Suprapubic skin (tissue), 4 donors: ENCODE data around the gene ANTXR1. TPM values are rescaled to one million over a fixed set of nuclear protein-coding genes. Genes with fewer than 3 reads are reported as not detected.
A peak's percentile ranks its signal among the peaks of the same experiment; 100 is the strongest.
"Not testable (repeated sequence)": the region's sequence is repeated elsewhere in the genome, so short reads cannot be mapped to it uniquely, and the experiment has no call there.

Experiments
- DNase-seq, 2 donors: peaks; one replicate each; pipeline ENCODE4 v3.0.0-alpha.2; 2019; ENCODE audit warnings: low spot score in 2 of 2
- H3K27ac ChIP-seq: fragments of 200-600 bp; sonication (generic); one replicate; pipeline ENCODE4 v1.5.1; 2019
- H3K27me3 ChIP-seq: fragments of 200-600 bp; sonication (generic); one replicate; pipeline ENCODE4 v1.5.1; 2019
- H3K36me3 ChIP-seq: fragments of 200-600 bp; sonication (generic); one replicate; pipeline ENCODE4 v1.5.1; 2019
- H3K4me1 ChIP-seq: fragments of 200-600 bp; sonication (generic); one replicate; pipeline ENCODE4 v1.5.1; 2019
- H3K4me3 ChIP-seq: fragments of 200-600 bp; sonication (generic); one replicate; pipeline ENCODE4 v1.5.1; 2019; ENCODE audit warnings: mild to moderate bottlenecking
- H3K9me3 ChIP-seq: fragments of 200-600 bp; sonication (generic); one replicate; pipeline ENCODE4 v1.5.1; 2019
- CTCF ChIP-seq, 2 donors: fragments of 200-600 bp in 1 of 2; fragments of 450-650 bp in 1 of 2; sonication (generic) in 1 of 2; IDR thresholded peaks; one replicate each; pipeline ENCODE4 v1.5.1; 2016 to 2019; ENCODE audit warnings: antibody characterized with exemption in 2 of 2, mild to moderate bottlenecking in 1 of 2, moderate library complexity in 1 of 2
- EP300 ChIP-seq: sonication (generic); formaldehyde crosslinking; IDR thresholded peaks from one replicate; pipeline ENCODE4 v1.6.1; 2017; ENCODE audit warnings: antibody characterized with exemption
- POLR2A ChIP-seq, 2 donors: fragments of 450-650 bp; IDR thresholded peaks; one replicate each; pipeline ENCODE4 v1.6.1; 2017; ENCODE audit warnings: antibody characterized with exemption in 2 of 2, mild to moderate bottlenecking in 2 of 2, moderate library complexity in 2 of 2
- POLR2AphosphoS5 ChIP-seq, 3 donors: sonication (generic); formaldehyde crosslinking; IDR thresholded peaks; one replicate each; pipeline ENCODE4 v1.6.1; 2017; ENCODE audit warnings: antibody characterized with exemption in 3 of 3
- WGBS: methylation state at CpG from one replicate; pipeline ENCODE4 v1.1.5; 2018; 5-methylcytosine and 5-hydroxymethylcytosine counted together
- total RNA-seq, 4 donors: library from RNA; depleted of rRNA; stranded (reverse); fragments of >200 nt; gene quantifications; one replicate each; pipeline ENCODE4 v1.1.0, GENCODE V29; 2016

ANTXR1 gene
- total RNA-seq, 4 donors from 2014 or later: 35.5 to 111 (median 66.6) TPM

DNA sequence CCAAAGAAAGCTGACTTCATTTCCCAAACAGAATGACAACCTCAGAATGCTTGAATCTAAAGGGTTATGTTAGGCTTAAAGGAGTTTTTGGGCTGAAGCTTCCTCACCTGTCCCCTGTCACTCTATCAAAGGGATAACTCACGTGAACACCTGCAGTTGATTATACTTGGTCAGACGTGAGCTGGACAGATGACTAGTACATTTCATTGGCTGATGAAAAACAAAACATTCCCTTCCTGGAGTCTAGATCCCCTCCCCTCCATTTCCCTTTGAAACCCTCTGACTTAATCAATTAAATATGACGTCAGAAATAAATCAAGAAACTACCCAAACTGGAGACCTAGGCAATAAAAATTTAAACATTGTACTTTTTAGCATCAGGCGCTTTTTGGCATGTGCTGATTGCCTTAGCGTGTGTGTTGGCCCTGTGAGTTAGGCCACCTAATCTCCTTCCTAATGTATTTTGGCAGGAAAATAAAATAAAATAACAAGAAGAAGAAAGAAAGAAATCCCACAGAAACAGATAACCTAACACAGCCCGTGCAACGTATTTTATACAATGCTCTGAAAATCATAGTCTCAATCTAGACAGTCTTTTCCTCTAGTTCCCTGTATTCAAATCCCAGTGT is 159.0 kb downstream of the ANTXR1 start:
- no peak overlapping the region for H3K4me3 ChIP-seq
- H3K9me3 ChIP-seq: no peaks in the 10 kb centered on the region
- H3K36me3 ChIP-seq: no peaks in the 10 kb centered on the region
- H3K27me3 ChIP-seq: no peaks in the 10 kb centered on the region
- DNase-seq: no peak
- TF ChIP-seq POLR2A (IDR thresholded peaks at IDR 0.05) (no peak), CTCF (IDR thresholded peaks at IDR 0.05) (no peak), EP300 (no peak), POLR2AphosphoS5 (IDR thresholded peaks at IDR 0.05) (no peak)
- peaks cover 49% of the 10 kb centered on the region for H3K4me1 ChIP-seq
- WGBS: 84% methylated on average over 7 of the region's 7 CpGs
- H3K27ac ChIP-seq: no peak overlapping the region

GRCh38 chr2:69173706-69174105 is 160.7 kb downstream of the ANTXR1 start:
- no peaks in the 10 kb centered on the region for H3K9me3 ChIP-seq
- no peak for DNase-seq
- no peak overlapping the region for H3K4me3 ChIP-seq
- 94% methylated on average over 1 of the region's 1 CpG for WGBS
- H3K27me3 ChIP-seq: no peaks in the 10 kb centered on the region
- peaks cover 54% of the 10 kb centered on the region for H3K4me1 ChIP-seq
- H3K36me3 ChIP-seq: no peaks in the 10 kb centered on the region
- TF ChIP-seq POLR2A (IDR thresholded peaks at IDR 0.05): no peak
- no peak overlapping the region for H3K27ac ChIP-seq

DNA sequence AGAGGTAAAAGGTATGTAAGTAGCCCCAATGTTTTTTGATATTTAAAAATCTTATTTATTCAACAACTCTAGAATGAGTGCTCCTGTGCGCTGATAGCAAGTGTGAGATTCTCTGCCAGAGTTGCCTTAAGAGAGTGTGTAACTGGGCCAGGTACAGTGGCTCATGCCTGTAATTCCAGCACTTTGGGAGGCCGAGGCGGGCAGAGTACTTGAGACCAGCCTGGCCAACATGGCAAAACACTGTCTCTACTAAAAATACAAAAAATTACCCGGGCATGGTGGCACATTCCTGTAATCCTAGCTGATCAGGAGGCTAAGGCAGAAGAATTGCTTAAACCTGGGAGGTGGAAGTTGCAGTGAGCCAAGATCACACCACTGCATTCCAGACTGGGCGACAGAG is 161.2 kb downstream of the ANTXR1 start:
- not testable (repeated sequence) for H3K27ac ChIP-seq, H3K9me3 ChIP-seq, H3K36me3 ChIP-seq, H3K27me3 ChIP-seq, H3K4me3 ChIP-seq, DNase-seq
- H3K4me1 ChIP-seq: peaks cover 51% of the 10 kb centered on the region
- 91% methylated on average over 5 of the region's 5 CpGs for WGBS

GRCh38 chr2:69175790-69176715 is 163.1 kb downstream of the ANTXR1 start:
- no peaks in the 10 kb centered on the region for H3K27me3 ChIP-seq
- WGBS: 86% methylated on average over 7 of the region's 7 CpGs
- TF ChIP-seq POLR2A (IDR thresholded peaks at IDR 0.05): no peak
- no peak for TF ChIP-seq EP300
- TF ChIP-seq POLR2AphosphoS5 (IDR thresholded peaks at IDR 0.05): no peak
- no peak for TF ChIP-seq CTCF (IDR thresholded peaks at IDR 0.05)
- no peak for DNase-seq
- peak overlapping the region; percentile 89 for H3K27ac ChIP-seq
- H3K4me3 ChIP-seq: no peak overlapping the region
- no peaks in the 10 kb centered on the region for H3K9me3 ChIP-seq
- peaks cover 39% of the 10 kb centered on the region for H3K4me1 ChIP-seq
- H3K36me3 ChIP-seq: no peaks in the 10 kb centered on the region

DNA sequence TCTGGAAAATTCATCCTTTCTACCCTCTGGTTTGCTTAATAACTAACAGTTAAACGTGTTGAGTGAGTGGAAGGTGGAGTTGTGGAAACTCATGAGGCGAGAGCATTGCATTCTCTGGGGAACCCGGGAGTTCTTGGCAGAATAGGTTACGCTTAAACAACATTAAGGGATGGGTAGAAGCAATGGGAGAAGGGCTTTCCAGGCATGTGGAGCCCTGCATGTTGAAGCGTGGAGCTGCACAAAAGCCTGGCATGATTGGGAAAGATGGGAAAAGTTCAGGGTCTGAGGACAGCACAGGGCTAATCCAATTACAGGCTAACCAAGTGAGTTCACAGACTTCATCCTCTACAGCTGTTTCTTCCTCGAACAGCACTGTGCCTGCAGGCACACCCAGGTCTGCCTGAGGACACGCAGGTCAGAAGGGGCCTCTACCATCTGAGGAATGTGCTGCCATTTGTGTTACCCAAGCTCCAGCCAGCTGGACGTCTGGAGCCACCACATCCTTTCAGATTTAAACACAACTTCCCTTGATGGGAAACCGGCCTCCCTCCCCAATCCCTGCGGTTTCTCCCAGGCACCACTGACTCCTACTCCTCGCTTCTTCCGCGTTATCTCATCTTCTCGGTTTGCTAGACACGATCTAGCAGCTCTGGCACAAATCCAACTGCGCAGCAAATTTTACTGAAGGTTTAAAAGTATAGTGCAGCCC is 164.2 kb downstream of the ANTXR1 start:
- peak overlapping the region; percentile 7 for H3K4me3 ChIP-seq
- H3K36me3 ChIP-seq: peaks cover 2% of the 10 kb centered on the region
- peaks cover 30% of the 10 kb centered on the region for H3K4me1 ChIP-seq
- DNase-seq: peak; percentile 83 to 87
- H3K27ac ChIP-seq: peak overlapping the region; percentile 89
- TF ChIP-seq POLR2A (IDR thresholded peaks at IDR 0.05): no peak
- TF ChIP-seq POLR2AphosphoS5 (IDR thresholded peaks at IDR 0.05): peak in 1 of 3 donors; percentile 77
- 47% methylated on average over 14 of the region's 16 CpGs for WGBS
- H3K9me3 ChIP-seq: no peaks in the 10 kb centered on the region
- no peaks in the 10 kb centered on the region for H3K27me3 ChIP-seq

DNA sequence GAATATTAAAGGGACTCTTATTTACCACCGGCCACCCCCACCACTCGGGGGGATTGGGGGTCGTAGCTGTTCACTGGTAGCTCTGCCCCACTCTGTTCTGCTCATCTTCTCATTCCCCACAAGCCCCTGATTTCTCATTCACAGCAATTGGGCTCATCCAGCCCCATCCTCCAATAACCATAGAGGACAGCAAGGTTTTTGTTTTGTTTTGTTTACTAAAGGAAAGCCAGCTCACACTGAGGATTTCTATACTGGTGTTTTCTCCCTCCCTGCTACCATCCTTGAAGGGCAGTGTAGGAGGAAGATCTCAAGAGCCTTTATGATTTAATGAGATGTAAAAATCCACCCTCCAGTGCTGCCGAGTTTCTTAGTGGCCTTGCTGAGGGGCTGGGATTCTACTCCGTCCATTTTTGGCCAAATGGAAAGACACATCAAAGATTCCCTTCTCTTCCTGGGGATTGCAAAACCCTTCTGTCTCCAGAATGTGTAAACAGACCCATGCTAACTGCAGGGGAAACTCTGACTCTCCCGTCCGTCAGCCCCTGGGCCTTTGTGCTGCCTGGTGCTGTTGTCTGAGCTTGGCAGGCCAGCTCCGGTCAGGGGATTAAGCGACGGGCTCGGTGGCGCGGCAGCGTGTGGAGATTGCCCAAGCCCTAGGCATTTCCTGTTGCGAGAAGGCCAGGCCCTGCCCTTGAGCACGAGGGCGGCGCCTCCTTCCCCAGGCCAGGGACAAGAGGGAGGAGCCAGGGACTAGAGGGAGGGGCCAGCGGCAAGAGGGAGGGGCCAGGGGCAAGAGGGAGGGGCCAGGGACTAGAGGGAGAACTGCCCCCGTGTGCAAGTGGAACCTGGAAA is 165.0 kb downstream of the ANTXR1 start:
- Histone ChIP-seq H3K4me3 (peak overlapping the region; percentile 7), H3K27me3 (no peaks in the 10 kb centered on the region), H3K9me3 (no peaks in the 10 kb centered on the region), H3K36me3 (peaks cover 4% of the 10 kb centered on the region), H3K27ac (peak overlapping the region; percentile 89), H3K4me1 (peaks cover 30% of the 10 kb centered on the region)
- 28% methylated on average over 14 of the region's 20 CpGs for WGBS
- TF ChIP-seq POLR2A (IDR thresholded peaks at IDR 0.05): no peak
- TF ChIP-seq POLR2AphosphoS5 (IDR thresholded peaks at IDR 0.05): peak; percentile 34 to 99 (median 93)
- peak; percentile 35 for TF ChIP-seq EP300
- TF ChIP-seq CTCF (IDR thresholded peaks at IDR 0.05): no peak
- DNase-seq: peak; percentile 96 to 97
